GM12878 (cell line): ENCODE data around the gene POT1. TPM values are rescaled to one million over a fixed set of nuclear protein-coding genes. Genes with fewer than 3 reads are reported as not detected.
"Not testable (repeated sequence)": the region's sequence is repeated elsewhere in the genome, so short reads cannot be mapped to it uniquely, and the experiment has no call there.

Experiments used
- ATAC-seq: fragments of 200-7000 bp; cut with Tn5 transposase; 3 replicates; pipeline ENCODE4 v1.9.1; 2020; ENCODE audit warnings: mild to moderate bottlenecking, moderate library complexity
- BruUV-seq: library from RNA; stranded (reverse); fragments of 400-500 nt; replicated peaks from 2 replicates; lab custom pipeline; 2021; lab: Mats Ljungman, UMichigan
- CTCF ChIA-PET: fragments of 300-600 bp; sonication (Branson Sonifier 250); formaldehyde crosslinking; extraction: SDS; loops from one replicate; lab custom pipeline; 2021; ENCODE audit warnings: inconsistent platforms; lab: Yijun Ruan, JAX
- POLR2A ChIA-PET: fragments of 350-600 bp; formaldehyde crosslinking; extraction: SDS; loops from one replicate; lab custom pipeline; 2021; ENCODE audit warnings: inconsistent platforms; lab: Charles Lee
- RAD21 ChIA-PET: fragments of 300-600 bp; sonication (Branson Sonifier 250); formaldehyde crosslinking; loops from one replicate; lab custom pipeline; 2023; ENCODE audit warnings: antibody characterized with exemption; ENCODE audit not compliant: unreplicated experiment; lab: Charles Lee
- SMC1A ChIA-PET: fragments of 300-600 bp; sonication (Branson Sonifier 250); formaldehyde crosslinking; loops from one replicate; lab custom pipeline; 2023; ENCODE audit not compliant: unreplicated experiment, uncharacterized antibody; lab: Charles Lee
- DNase-seq: peaks from one replicate; pipeline ENCODE4 v3.0.0-alpha.2; 2011; ENCODE audit warnings: low read depth, low spot score
- FAIRE-seq: peaks from 3 replicates; lab custom pipeline; 2011; peaks lifted over from hg19 to GRCh38; lab: Jason Lieb, UNC
- H2AFZ ChIP-seq: 2 replicates; pipeline ENCODE4 v1.6.0; 2011; ENCODE audit warnings: low read depth, low read length, control low read depth; ENCODE audit not compliant: control insufficient read depth
- H3K27ac ChIP-seq: 2 replicates; pipeline ENCODE4 v1.5.1; 2011; ENCODE audit warnings: control low read depth; ENCODE audit not compliant: control insufficient read depth, insufficient read depth
- H3K27me3 ChIP-seq, 2 experiments: replicated peaks in 1 of 2; 2 replicates each; pipeline versions ENCODE4 v1.6.0 to v1.6.1; 2011; ENCODE audit warnings: low read length in 1 of 2; ENCODE audit not compliant: control insufficient read depth in 2 of 2, insufficient read depth in 2 of 2
- H3K36me3 ChIP-seq, 2 experiments: 2 replicates each; pipeline ENCODE4 v1.5.1; 2011; ENCODE audit warnings: low read length in 1 of 2; ENCODE audit not compliant: control insufficient read depth in 2 of 2, insufficient read depth in 2 of 2
- H3K4me1 ChIP-seq: 2 replicates; pipeline ENCODE4 v1.6.1; 2011; ENCODE audit warnings: mild to moderate bottlenecking, low read length, moderate library complexity, mixed read lengths; ENCODE audit not compliant: control insufficient read depth, insufficient read depth
- H3K4me2 ChIP-seq: 2 replicates; pipeline ENCODE4 v1.6.0; 2011; ENCODE audit warnings: control low read depth; ENCODE audit not compliant: control insufficient read depth, insufficient read depth
- H3K4me3 ChIP-seq: fragments of 200-600 bp; sonication (generic); 2 replicates; pipeline ENCODE4 v1.5.1; 2016
- H3K79me2 ChIP-seq: 2 replicates; pipeline ENCODE4 v1.6.0; 2011; ENCODE audit warnings: low read length; ENCODE audit not compliant: control insufficient read depth, insufficient read depth
- H3K9ac ChIP-seq: 2 replicates; pipeline ENCODE4 v1.8.0; 2011; ENCODE audit warnings: low read length, control low read depth, mixed read lengths; ENCODE audit not compliant: control insufficient read depth, insufficient read depth
- H3K9me3 ChIP-seq: replicated peaks from 3 replicates; pipeline ENCODE4 v1.5.1; 2011; ENCODE audit warnings: mild to moderate bottlenecking, low read length; ENCODE audit not compliant: control insufficient read depth, insufficient read depth
- H4K20me1 ChIP-seq: 2 replicates; pipeline ENCODE4 v1.6.0; 2011; ENCODE audit not compliant: control insufficient read depth, insufficient read depth
- GABPA ChIP-seq: IDR thresholded peaks from 2 replicates; pipeline ENCODE4 v1.6.1; 2014; ENCODE audit warnings: antibody characterized with exemption, low read depth, mild to moderate bottlenecking, inconsistent platforms
- JUND ChIP-seq: IDR thresholded peaks from 2 replicates; pipeline ENCODE4 v1.6.1; 2012; ENCODE audit warnings: low read depth, mild to moderate bottlenecking, low read length, improper control_type of control experiment, moderate library complexity
- MEF2B ChIP-seq: fragments of 450-650 bp; IDR thresholded peaks from 2 replicates; pipeline ENCODE4 v1.6.1; 2018; ENCODE audit warnings: mild to moderate bottlenecking, moderate library complexity; ENCODE audit not compliant: partially characterized antibody, poor library complexity, severe bottlenecking
- NFYB ChIP-seq: IDR thresholded peaks from 2 replicates; pipeline ENCODE4 v1.6.1; 2011; ENCODE audit warnings: low read depth, mild to moderate bottlenecking, low read length, improper control_type of control experiment, moderate library complexity; ENCODE audit not compliant: insufficient read depth
- SMAD1 ChIP-seq: fragments of 450-650 bp; IDR thresholded peaks from 2 replicates; pipeline ENCODE4 v1.6.1; 2018; ENCODE audit warnings: mild to moderate bottlenecking, low read depth; ENCODE audit not compliant: partially characterized antibody
- TCF12 ChIP-seq: IDR thresholded peaks from 2 replicates; pipeline ENCODE4 v1.6.1; 2011; ENCODE audit warnings: low read depth, mild to moderate bottlenecking, low read length
- YBX1 ChIP-seq: fragments of 450-650 bp; IDR thresholded peaks from 2 replicates; pipeline ENCODE4 v1.6.1; 2016; ENCODE audit warnings: antibody characterized with exemption
- WGBS: methylation state at CpG from one replicate; pipeline ENCODE4 v1.1.6; 2016; ENCODE audit warnings: low lambda C conversion rate; ENCODE audit not compliant: insufficient replicate concordance, insufficient coverage; ENCODE audit errors: missing lambda C conversion rate; 5-methylcytosine and 5-hydroxymethylcytosine counted together
- in situ Hi-C: fragments of 300-500 bp; cut with MboI; formaldehyde crosslinking; loops from 9 replicates; pipeline ENCODE4 v1.14.3; 2018; ENCODE audit warnings: mixed read lengths
- intact Hi-C: fragments of 100-400 bp; cut with micrococcal nuclease; formaldehyde crosslinking; loops from one replicate; pipeline ENCODE4 v1.14.2; 2022; ENCODE audit not compliant: unreplicated experiment
- polyA plus RNA-seq, 11 experiments: library from polyadenylated mRNA; depleted of rRNA in 4 of 11; unstranded in 6 of 11; stranded (reverse) in 5 of 11; fragments of >200 nt; fragmentation: Nextera tagmentation in 4 of 11; fragmentation: Illumina TruSeq in 1 of 11; extraction: Ambion mirVana in 4 of 11; extraction: Trizol in 1 of 11; gene quantifications; 1 replicate in 1 of 11; 2 replicates in 10 of 11; pipeline versions ENCODE4 v1.2.1 to v1.2.3, GENCODE V29; 2011 to 2016; ENCODE audit warnings: inconsistent platforms in 2 of 11, missing spikeins in 2 of 11, low read depth in 1 of 11
- total RNA-seq, 4 experiments: library from RNA; depleted of rRNA in 3 of 4; stranded (reverse); fragments of >200 nt in 3 of 4; fragmentation: Illumina TruSeq in 1 of 4; extraction: Trizol in 1 of 4; gene quantifications; 2 replicates each; pipeline versions ENCODE4 v1.2.1 to v1.2.3, GENCODE V29; 2013 to 2021
- TF ChIP-seq, protein P1 (sequence below): IDR thresholded peaks from 2 replicates; pipeline ENCODE4 v1.6.1; 2012; ENCODE audit warnings: mild to moderate bottlenecking, low read depth, low read length

POT1 gene
- total and polyA plus RNA-seq, 10 of the 15 experiments (the other 5 are each of a cell fraction or from before 2014, with no cell fraction given), result 16.3 to 87.0 (median 33.9) TPM

DNA sequence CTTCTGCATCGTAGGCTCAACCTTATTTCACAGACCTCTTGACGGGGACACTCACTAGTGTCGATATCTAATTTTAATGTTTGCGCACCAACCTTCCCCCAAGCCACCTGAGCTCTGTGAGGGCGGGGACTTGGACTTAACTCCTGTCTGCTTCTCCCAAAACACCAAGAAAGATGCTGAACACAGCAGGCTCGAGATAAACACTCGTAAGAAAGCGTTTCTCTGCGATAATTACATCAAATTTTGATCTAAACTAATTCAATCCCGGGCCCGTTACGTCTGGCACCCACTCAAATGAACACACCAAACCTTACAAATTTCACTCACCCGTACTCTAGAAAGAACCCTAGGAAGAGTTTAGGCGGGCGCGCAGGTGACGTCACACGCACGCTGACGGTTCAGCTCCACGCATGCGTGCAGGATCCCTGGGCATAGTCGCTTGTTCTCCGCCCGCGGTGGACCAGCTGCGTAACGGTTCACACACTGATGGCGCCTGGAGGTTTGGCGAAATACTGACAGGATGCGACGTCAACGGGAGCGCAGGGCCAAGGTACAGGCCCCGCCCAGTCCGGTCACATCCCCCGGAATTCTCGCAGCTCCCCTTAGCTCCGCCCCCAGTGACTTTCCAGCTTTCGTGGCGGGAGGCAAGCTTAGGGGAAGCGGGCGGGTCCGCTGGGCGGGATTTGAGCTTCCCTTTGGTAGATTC lies at the start of gene POT1 (continued):
- 0 out of 2 replicates have a peak, but pooled peaks have one; percentile 4 for TF ChIP-seq JUND
- TF ChIP-seq SMAD1, result no peak
- no peak for TF ChIP-seq MEF2B
- TF ChIP-seq TCF12, result peak; percentile 70; the same call in 1 of the 2 replicates
- TF ChIP-seq NFYB, result no peak
- TF ChIP-seq GABPA, result peak; percentile 82
- TF ChIP-seq, protein P1, sequence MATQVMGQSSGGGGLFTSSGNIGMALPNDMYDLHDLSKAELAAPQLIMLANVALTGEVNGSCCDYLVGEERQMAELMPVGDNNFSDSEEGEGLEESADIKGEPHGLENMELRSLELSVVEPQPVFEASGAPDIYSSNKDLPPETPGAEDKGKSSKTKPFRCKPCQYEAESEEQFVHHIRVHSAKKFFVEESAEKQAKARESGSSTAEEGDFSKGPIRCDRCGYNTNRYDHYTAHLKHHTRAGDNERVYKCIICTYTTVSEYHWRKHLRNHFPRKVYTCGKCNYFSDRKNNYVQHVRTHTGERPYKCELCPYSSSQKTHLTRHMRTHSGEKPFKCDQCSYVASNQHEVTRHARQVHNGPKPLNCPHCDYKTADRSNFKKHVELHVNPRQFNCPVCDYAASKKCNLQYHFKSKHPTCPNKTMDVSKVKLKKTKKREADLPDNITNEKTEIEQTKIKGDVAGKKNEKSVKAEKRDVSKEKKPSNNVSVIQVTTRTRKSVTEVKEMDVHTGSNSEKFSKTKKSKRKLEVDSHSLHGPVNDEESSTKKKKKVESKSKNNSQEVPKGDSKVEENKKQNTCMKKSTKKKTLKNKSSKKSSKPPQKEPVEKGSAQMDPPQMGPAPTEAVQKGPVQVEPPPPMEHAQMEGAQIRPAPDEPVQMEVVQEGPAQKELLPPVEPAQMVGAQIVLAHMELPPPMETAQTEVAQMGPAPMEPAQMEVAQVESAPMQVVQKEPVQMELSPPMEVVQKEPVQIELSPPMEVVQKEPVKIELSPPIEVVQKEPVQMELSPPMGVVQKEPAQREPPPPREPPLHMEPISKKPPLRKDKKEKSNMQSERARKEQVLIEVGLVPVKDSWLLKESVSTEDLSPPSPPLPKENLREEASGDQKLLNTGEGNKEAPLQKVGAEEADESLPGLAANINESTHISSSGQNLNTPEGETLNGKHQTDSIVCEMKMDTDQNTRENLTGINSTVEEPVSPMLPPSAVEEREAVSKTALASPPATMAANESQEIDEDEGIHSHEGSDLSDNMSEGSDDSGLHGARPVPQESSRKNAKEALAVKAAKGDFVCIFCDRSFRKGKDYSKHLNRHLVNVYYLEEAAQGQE, result no peak
- no peak for TF ChIP-seq YBX1

DNA sequence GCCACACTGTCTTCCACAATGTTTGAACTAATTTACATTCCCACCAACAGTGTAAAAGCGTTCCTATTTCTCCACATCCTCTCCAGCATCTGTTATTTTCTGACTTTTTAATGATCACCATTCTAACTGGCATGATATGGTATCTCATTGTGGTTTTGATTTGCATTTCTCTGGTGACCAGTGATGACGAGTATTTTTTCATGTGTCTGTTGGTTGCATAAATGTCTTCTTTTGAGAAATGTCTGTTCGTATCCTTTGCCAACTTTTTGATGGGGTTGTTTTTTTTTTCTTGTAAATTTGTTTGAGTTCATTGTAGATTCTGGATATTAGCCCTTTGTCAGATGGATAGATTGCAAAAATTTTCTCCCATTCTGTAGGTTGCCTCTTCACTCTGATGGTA lies 45.5 kb upstream of the POT1 start:
- CTCF ChIA-PET, RAD21 ChIA-PET, H3K4me2 ChIP-seq, BruUV-seq, FAIRE-seq, POLR2A ChIA-PET, H3K79me2 ChIP-seq, in situ Hi-C loops, H3K4me1 ChIP-seq, H3K4me3 ChIP-seq, H4K20me1 ChIP-seq, intact Hi-C loops, SMC1A ChIA-PET, H3K9me3 ChIP-seq, H2AFZ ChIP-seq, H3K9ac ChIP-seq, ATAC-seq, H3K27ac ChIP-seq, H3K27me3 ChIP-seq, H3K36me3 ChIP-seq, DNase-seq: not testable (repeated sequence)
- WGBS, result 1% methylated on average over 3 of the region's 3 CpGs
